ENCODE data around the gene TPRN. TPM values are rescaled to one million over a fixed set of nuclear protein-coding genes. Genes with fewer than 3 reads are reported as not detected.

Gene TPRN
- total and polyA plus RNA-seq, 3 experiments from 2014 or later, result 0.76 to 15.1 (median 14.1) TPM

- H3K4me1 ChIP-seq (ENCODE audit: insufficient read depth, low read length), result no peaks in the 10 kb centered on the region
- Mint-ChIP-seq H3K36me3 (no peaks in the 10 kb centered on the region), H3K27ac (no peak overlapping the region), H3K27me3 (peaks cover 2 to 7% of the 10 kb centered on the region in 2 donors), H3K4me3 (no peak overlapping the region), H3K4me1 (peaks cover 3 to 5% (median 4%) of the 10 kb centered on the region in 3 donors), H3K9me3 (no peaks in the 10 kb centered on the region)
- DNase-seq, result no peak
- no peak overlapping the region for H3K4me3 ChIP-seq (ENCODE audit: low read length)
- H3K27ac ChIP-seq (ENCODE audit: low read depth, low read length), result no peak overlapping the region
- no peaks in the 10 kb centered on the region for H3K9me3 ChIP-seq (ENCODE audit: low read length)
- ChIA-PET CTCF (interaction anchor here (1.7 kb wide), 1 partner anchor 10 kb away, joined by 4 read pairs; no protein-coding TSS in a partner anchor), POLR2A (no interaction called here)
- no peaks in the 10 kb centered on the region for H3K27me3 ChIP-seq (ENCODE audit: insufficient read depth, low read length, poor library complexity, severe bottlenecking)
- H3K36me3 ChIP-seq (ENCODE audit: insufficient read depth, low read length), result no peaks in the 10 kb centered on the region
Observed at GRCh38 chr9:137228968-137229896, 28.7 kb upstream of the TPRN start.

GRCh38 chr9:137228506-137228967, 28.0 kb upstream of the TPRN start:
- POLR2A ChIA-PET, result no interaction called here
- no peak for DNase-seq
- Mint-ChIP-seq H3K27ac (no peak overlapping the region), H3K27me3 (peaks cover 2 to 7% of the 10 kb centered on the region in 2 donors), H3K4me1 (peaks cover 3 to 8% (median 4%) of the 10 kb centered on the region in 3 donors), H3K4me3 (no peak overlapping the region), H3K36me3 (no peaks in the 10 kb centered on the region), H3K9me3 (no peaks in the 10 kb centered on the region)
- CTCF ChIA-PET, result interaction anchor here (0.6 to 4.6 kb wide), 4 partner anchors 39 to 142 kb away, joined by 3 to 30 read pairs (median 14); partner anchors contain the start of genes ANAPC2, MAN1B1 and SSNA1
- H3K9me3 ChIP-seq (ENCODE audit: low read length), result no peaks in the 10 kb centered on the region
- no peaks in the 10 kb centered on the region for H3K27me3 ChIP-seq (ENCODE audit: insufficient read depth, low read length, poor library complexity, severe bottlenecking)
- H3K27ac ChIP-seq (ENCODE audit: low read depth, low read length), result no peak overlapping the region
- no peaks in the 10 kb centered on the region for H3K36me3 ChIP-seq (ENCODE audit: insufficient read depth, low read length)
- H3K4me1 ChIP-seq (ENCODE audit: insufficient read depth, low read length), result peaks cover 6% of the 10 kb centered on the region
- no peak overlapping the region for H3K4me3 ChIP-seq (ENCODE audit: low read length)

GRCh38 chr9:137227853-137228505, 27.4 kb upstream of the TPRN start:
- CTCF ChIA-PET, result interaction anchor here (0.6 to 4.6 kb wide), 15 partner anchors 9 to 441 kb away, joined by 3 to 30 read pairs (median 6); partner anchors contain the start of genes ABCA2, ANAPC2, DPP7 and MAN1B1
- peaks cover 2 to 7% of the 10 kb centered on the region in 2 donors for H3K27me3 Mint-ChIP-seq
- no peaks in the 10 kb centered on the region for H3K36me3 Mint-ChIP-seq

GRCh38 chr9:137227054-137227852, 26.7 kb upstream of the TPRN start, which contains the start of gene RNF224:
RNF224 (plus strand) TSS chr9:137227502; CDS start chr9:137228336, 834 bp downstream.
- Mint-ChIP-seq H3K36me3 (no peaks in the 10 kb centered on the region), H3K4me3 (peak within 1 kb of the TSS in 2 of 7 donors; percentile 6 to 17), H3K27me3 (peaks cover 2 to 7% of the 10 kb centered on the region in 2 donors), H3K9me3 (no peaks in the 10 kb centered on the region), H3K4me1 (peaks cover 4 to 15% (median 5%) of the 10 kb centered on the region in 3 donors), H3K27ac (peak within 1 kb of the TSS in 3 of 8 donors; percentile 47 to 60 (median 60))
- ChIA-PET POLR2A (interaction anchor here (0.7 to 1.0 kb wide), 2 partner anchors 26 to 181 kb away, joined by 4 to 5 read pairs; partner anchors contain the start of gene TPRN), CTCF (interaction anchor here (0.8 to 4.6 kb wide), 18 partner anchors 10 to 440 kb away, joined by 3 to 30 read pairs (median 5); partner anchors contain the start of genes ABCA2, ANAPC2, DPP7 and MAN1B1)
- Histone ChIP-seq H3K4me1 (ENCODE audit: insufficient read depth, low read length) (peaks cover 13% of the 10 kb centered on the region), H3K4me3 (ENCODE audit: low read length) (no peak within 1 kb of the TSS), H3K27me3 (ENCODE audit: insufficient read depth, low read length, poor library complexity, severe bottlenecking) (no peaks in the 10 kb centered on the region), H3K36me3 (ENCODE audit: insufficient read depth, low read length) (no peaks in the 10 kb centered on the region), H3K27ac (ENCODE audit: low read depth, low read length) (no peak within 1 kb of the TSS), H3K9me3 (ENCODE audit: low read length) (no peaks in the 10 kb centered on the region)
- peak; percentile 73 to 87 (median 76) for DNase-seq

More at GRCh38 chr9:137227853-137228505, 27.4 kb upstream of the TPRN start:
- no peaks in the 10 kb centered on the region for H3K9me3 ChIP-seq (ENCODE audit: low read length)
- no peak overlapping the region for H3K27ac ChIP-seq (ENCODE audit: low read depth, low read length)
- H3K36me3 ChIP-seq (ENCODE audit: insufficient read depth, low read length), result no peaks in the 10 kb centered on the region
- no peak for DNase-seq
- H3K4me1 Mint-ChIP-seq, result peaks cover 4 to 12% (median 4%) of the 10 kb centered on the region in 3 donors
- H3K27ac Mint-ChIP-seq, result peak overlapping the region in 2 of 8 donors; percentile 60
- peaks cover 8% of the 10 kb centered on the region for H3K4me1 ChIP-seq (ENCODE audit: insufficient read depth, low read length)
- peak overlapping the region in 1 of 7 donors; percentile 17 for H3K4me3 Mint-ChIP-seq
- H3K4me3 ChIP-seq (ENCODE audit: low read length), result no peak overlapping the region
- POLR2A ChIA-PET, result no interaction called here
- no peaks in the 10 kb centered on the region for H3K9me3 Mint-ChIP-seq
- no peaks in the 10 kb centered on the region for H3K27me3 ChIP-seq (ENCODE audit: insufficient read depth, low read length, poor library complexity, severe bottlenecking)

GRCh38 chr9:137226338-137227053, 26.0 kb upstream of the TPRN start:
- Histone ChIP-seq H3K36me3 (ENCODE audit: insufficient read depth, low read length) (no peaks in the 10 kb centered on the region), H3K4me3 (ENCODE audit: low read length) (no peak overlapping the region), H3K27me3 (ENCODE audit: insufficient read depth, low read length, poor library complexity, severe bottlenecking) (no peaks in the 10 kb centered on the region), H3K4me1 (ENCODE audit: insufficient read depth, low read length) (peaks cover 13% of the 10 kb centered on the region), H3K9me3 (ENCODE audit: low read length) (no peaks in the 10 kb centered on the region), H3K27ac (ENCODE audit: low read depth, low read length) (no peak overlapping the region)
- POLR2A ChIA-PET, result interaction anchor here (0.6 to 1.0 kb wide), 3 partner anchors 26 to 180 kb away, joined by 4 to 5 read pairs (median 4); partner anchors contain the start of gene TPRN
- Mint-ChIP-seq H3K27ac (peak overlapping the region in 1 of 8 donors; percentile 50), H3K27me3 (peaks cover 2 to 4% of the 10 kb centered on the region in 2 donors), H3K4me3 (no peak overlapping the region), H3K36me3 (no peaks in the 10 kb centered on the region), H3K9me3 (no peaks in the 10 kb centered on the region), H3K4me1 (peaks cover 4 to 15% (median 5%) of the 10 kb centered on the region in 3 donors)
- DNase-seq, result no peak
- CTCF ChIA-PET, result interaction anchor here (0.8 to 4.6 kb wide), 14 partner anchors 10 to 198 kb away, joined by 3 to 30 read pairs (median 5); partner anchors contain the start of genes ABCA2, ANAPC2, DPP7 and NPDC1

GRCh38 chr9:137225699-137226331, 25.3 kb upstream of the TPRN start:
- Mint-ChIP-seq H3K36me3 (no peaks in the 10 kb centered on the region), H3K27me3 (peaks cover 2 to 4% of the 10 kb centered on the region in 2 donors), H3K4me1 (peaks cover 4 to 15% (median 5%) of the 10 kb centered on the region in 3 donors), H3K4me3 (no peak overlapping the region), H3K27ac (peak overlapping the region in 1 of 8 donors; percentile 50), H3K9me3 (no peaks in the 10 kb centered on the region)
- H3K4me3 ChIP-seq (ENCODE audit: low read length), result no peak overlapping the region
- ChIA-PET CTCF (interaction anchor here (1.1 to 4.6 kb wide), 8 partner anchors 9 to 197 kb away, joined by 3 to 30 read pairs (median 9); partner anchors contain the start of genes ABCA2, ANAPC2, SSNA1 and TUBB4B), POLR2A (interaction anchor here (0.6 kb wide), 1 partner anchor 34 kb away, joined by 4 read pairs; no protein-coding TSS in a partner anchor)
- no peaks in the 10 kb centered on the region for H3K27me3 ChIP-seq (ENCODE audit: insufficient read depth, low read length, poor library complexity, severe bottlenecking)
- DNase-seq, result no peak
- no peaks in the 10 kb centered on the region for H3K9me3 ChIP-seq (ENCODE audit: low read length)
- H3K4me1 ChIP-seq (ENCODE audit: insufficient read depth, low read length), result peaks cover 13% of the 10 kb centered on the region
- H3K36me3 ChIP-seq (ENCODE audit: insufficient read depth, low read length), result no peaks in the 10 kb centered on the region
- no peak overlapping the region for H3K27ac ChIP-seq (ENCODE audit: low read depth, low read length)
